Epithelial cell of proximal tubule (primary cell): ENCODE data around the gene RAPGEF5. TPM values are rescaled to one million over a fixed set of nuclear protein-coding genes. Genes with fewer than 3 reads are reported as not detected.

ENCODE experiments used
- DNase-seq: peaks from one replicate; pipeline ENCODE4 v3.0.0-alpha.2; 2011; ENCODE audit warnings: low read depth
- H3K4me3 ChIP-seq: 2 replicates; pipeline ENCODE4 v1.5.1; 2011; ENCODE audit warnings: low read depth, mild to moderate bottlenecking, low read length
- total RNA-seq: library from RNA; depleted of rRNA; stranded (reverse); fragments of >200 nt; gene quantifications from 2 replicates; pipeline ENCODE4 v1.2.3, GENCODE V29; 2015
- TF ChIP-seq, protein P1 (sequence below): conservative IDR thresholded peaks from 2 replicates; pipeline ENCODE4 v1.5.1; 2012; ENCODE audit warnings: low read depth, mild to moderate bottlenecking, low read length

Gene RAPGEF5
- total RNA-seq, 1 donor from 2014 or later: 8.3 TPM

DNA sequence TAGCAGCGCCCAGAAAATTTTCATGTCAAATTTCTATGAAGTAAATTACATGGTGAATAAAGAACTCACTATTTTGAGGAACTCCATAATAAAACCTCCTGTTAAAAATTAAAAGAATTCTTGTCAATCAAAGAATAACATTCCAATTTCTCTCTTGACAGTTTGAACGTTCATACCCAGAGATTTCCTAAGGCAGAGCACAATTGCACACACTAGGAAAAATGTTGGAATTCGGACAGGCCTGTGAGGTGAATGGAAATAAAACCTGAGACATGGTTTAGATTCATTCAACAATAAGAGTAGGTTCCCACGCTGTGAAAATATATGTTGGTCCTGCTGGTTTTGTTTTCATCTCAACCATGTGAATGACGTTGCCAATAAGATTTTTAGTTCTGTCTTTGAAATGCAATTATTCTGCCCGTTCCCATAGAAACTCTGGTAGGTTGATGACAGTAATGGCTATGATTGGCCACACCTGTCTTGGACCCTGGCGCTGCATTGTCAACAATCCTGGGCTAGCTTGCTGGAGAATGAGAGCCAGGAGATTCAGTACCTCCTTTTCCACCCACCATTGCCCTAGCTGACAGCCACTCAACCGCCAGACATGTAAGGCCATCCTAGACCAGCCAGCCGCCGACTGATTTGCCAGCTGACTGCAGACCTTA lies 43.3 kb upstream of the RAPGEF5 start:
- DNase-seq: no peak
- TF ChIP-seq, protein P1, sequence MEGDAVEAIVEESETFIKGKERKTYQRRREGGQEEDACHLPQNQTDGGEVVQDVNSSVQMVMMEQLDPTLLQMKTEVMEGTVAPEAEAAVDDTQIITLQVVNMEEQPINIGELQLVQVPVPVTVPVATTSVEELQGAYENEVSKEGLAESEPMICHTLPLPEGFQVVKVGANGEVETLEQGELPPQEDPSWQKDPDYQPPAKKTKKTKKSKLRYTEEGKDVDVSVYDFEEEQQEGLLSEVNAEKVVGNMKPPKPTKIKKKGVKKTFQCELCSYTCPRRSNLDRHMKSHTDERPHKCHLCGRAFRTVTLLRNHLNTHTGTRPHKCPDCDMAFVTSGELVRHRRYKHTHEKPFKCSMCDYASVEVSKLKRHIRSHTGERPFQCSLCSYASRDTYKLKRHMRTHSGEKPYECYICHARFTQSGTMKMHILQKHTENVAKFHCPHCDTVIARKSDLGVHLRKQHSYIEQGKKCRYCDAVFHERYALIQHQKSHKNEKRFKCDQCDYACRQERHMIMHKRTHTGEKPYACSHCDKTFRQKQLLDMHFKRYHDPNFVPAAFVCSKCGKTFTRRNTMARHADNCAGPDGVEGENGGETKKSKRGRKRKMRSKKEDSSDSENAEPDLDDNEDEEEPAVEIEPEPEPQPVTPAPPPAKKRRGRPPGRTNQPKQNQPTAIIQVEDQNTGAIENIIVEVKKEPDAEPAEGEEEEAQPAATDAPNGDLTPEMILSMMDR: no peak
- H3K4me3 ChIP-seq: no peak overlapping the region

DNA sequence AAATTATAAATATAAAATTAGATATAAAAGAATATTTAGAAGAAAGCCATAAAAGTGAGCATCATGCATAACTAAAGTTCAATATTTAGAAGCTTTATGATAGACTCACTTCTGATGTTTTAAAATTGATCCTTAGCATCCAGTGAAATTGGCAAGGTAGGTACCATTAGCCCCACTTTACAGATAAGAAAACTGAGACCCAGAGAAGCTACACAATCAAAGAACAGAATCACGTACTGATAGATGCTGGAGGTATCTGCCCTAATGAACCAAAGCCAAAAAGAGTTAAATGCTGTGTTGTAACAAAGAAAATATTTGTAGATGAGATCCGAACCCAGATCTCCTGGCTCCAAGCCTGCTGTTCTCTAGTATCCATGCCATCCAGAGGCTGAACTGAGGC lies 42.6 kb upstream of the RAPGEF5 start:
- DNase-seq: no peak
- TF ChIP-seq, protein P1: no peak

DNA sequence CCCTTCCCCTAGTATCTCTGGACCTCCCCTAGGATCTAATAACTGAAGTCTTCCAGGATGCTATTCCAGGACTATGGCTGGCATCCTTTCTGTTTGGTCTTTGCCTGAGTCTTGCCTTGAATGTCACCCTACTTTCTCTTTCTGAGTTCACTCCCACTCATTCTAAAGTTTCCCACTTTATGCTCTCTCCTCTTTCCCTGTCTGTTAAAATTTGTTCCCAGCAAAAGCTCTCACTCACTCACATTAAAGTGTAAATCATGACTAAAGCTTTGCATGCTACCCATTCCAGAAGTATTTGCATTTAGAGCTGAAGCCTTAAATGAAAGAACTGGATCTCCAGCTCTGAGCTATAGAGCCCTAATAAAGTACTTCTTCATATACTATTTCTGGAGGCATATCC lies 42.1 kb upstream of the RAPGEF5 start:
- TF ChIP-seq, protein P1: no peak
- H3K4me3 ChIP-seq: no peak overlapping the region
- DNase-seq: no peak

More for the DNA sequence above, 42.6 kb upstream of the RAPGEF5 start:
- no peak overlapping the region for H3K4me3 ChIP-seq

DNA sequence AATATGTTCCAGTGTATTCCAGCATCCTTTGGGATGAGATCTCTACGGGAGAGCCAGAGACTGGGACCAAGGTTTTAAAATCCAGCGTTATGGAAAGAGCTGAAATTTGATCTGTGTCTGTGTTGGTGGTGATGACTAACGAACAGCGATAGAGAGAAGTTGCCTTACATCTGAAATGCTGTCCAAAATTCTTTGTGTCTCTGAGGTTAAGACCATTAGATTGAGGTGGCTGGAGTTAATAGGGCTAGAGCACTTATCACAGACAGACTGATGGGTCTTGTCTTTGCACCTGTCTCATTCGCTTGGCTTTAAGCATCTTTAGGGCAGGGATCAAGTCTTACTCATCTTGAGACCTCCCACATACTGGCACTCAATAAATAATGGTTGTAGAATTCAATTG lies 41.0 kb upstream of the RAPGEF5 start:
- no peak overlapping the region for H3K4me3 ChIP-seq
- TF ChIP-seq, protein P1: no peak
- no peak for DNase-seq

DNA sequence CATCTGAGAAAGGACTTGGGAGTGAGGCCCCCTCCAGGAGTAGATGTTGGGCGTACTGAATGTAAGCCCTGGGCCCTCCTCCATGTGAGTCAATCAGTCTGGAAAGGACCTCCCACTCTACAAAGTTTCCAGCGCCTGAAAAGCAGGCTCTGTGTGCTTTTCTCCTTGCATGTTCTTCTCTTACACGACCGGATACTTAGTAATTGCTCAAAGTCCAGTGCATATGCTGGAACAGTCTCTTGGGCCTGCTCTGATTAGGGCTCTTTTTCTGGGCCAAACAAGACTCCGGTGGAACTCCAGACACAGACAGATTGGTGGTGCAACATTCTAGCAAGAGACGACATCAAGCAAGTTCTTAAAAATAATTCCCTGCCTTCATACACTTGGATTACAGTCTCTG lies 38.3 kb upstream of the RAPGEF5 start:
- no peak overlapping the region for H3K4me3 ChIP-seq
- TF ChIP-seq, protein P1: no peak
- DNase-seq: no peak

DNA sequence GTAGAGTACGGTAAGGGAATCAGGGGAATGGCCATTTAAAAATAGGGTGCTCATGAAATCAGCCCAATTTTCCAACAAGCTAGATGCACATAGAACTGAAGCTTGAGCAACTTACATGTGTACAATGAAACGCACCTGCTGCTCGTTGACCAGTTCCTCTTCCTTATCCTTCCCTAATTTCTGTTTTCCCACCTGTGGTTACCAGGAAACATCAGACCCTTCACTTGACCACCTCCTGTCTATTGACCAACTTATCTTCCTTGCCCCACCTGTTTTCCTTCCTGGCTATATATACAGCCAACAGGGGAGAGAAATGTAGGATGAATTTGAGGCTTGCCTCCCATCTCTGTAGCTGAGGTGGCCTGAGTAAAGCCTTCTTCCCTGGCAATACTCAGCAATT lies 37.8 kb upstream of the RAPGEF5 start:
- no peak overlapping the region for H3K4me3 ChIP-seq
- no peak for DNase-seq
- TF ChIP-seq, protein P1: no peak

DNA sequence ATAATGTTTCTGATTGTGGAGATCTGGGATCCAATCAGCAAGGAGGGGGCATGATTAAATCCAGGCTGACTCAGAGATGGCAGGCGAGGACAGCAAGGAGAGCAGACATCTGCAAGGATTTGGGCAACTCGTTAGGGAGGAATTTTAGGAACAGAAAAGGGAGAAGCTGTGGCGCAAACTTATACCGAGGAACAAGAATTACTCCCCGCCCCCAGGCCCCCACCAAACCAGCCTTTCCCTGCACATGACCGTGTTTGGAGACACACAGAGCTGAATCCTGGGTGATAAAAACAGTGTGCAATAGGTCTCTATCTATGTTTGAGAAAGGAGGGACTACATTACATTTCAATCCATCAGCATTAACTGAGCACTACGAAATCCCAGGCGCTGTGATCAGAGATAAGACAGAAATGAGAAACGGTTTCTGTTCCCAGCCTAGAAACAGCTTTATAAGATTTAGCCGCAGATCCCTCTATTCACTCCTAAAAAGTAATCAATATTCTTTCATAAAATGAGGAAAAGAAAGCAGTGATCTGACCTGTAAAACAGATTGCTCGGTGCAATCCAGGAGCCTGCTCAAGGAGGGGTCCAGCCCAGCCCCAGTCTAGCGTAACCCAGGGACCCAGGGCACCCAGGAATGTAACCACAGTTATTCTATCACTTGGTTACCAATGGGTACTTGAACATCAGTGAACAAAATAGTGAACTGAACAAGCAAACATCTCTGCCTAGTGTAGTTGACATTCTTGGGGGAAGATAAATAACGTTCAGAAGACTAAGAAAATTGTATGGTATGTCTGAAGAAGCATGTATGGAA lies 37.2 kb upstream of the RAPGEF5 start:
- TF ChIP-seq, protein P1: no peak
- H3K4me3 ChIP-seq: no peak overlapping the region
- no peak for DNase-seq
